Heart right ventricle (tissue), 16 donors: ENCODE measurements around the gene PLEKHN1. TPM values are rescaled to one million over a fixed set of nuclear protein-coding genes. Genes with fewer than 3 reads are reported as not detected.

ENCODE experiments used
- ATAC-seq, 8 donors: fragments of 200-7000 bp; cut with Tn5 transposase; one replicate each; pipeline ENCODE4 v1.9.1; 2020; ENCODE audit warnings: mild to moderate bottlenecking in 8 of 8, moderate library complexity in 8 of 8, moderate number of reproducible peaks in 1 of 8
- DNase-seq, 2 donors: peaks; one replicate each; pipeline ENCODE4 v3.0.0-alpha.2; 2020
- H3K27ac ChIP-seq, 10 donors: fragments of 200-600 bp; sonication (generic) in 2 of 10; one replicate each; pipeline versions ENCODE4 v1.5.0 to v1.8.0; 2020 to 2022; ENCODE audit warnings: mild to moderate bottlenecking in 3 of 10
- H3K27me3 ChIP-seq, 7 donors: fragments of 200-600 bp; one replicate each; pipeline ENCODE4 v1.8.0; 2021 to 2022; ENCODE audit warnings: mild to moderate bottlenecking in 2 of 7
- H3K36me3 ChIP-seq, 9 donors: fragments of 200-600 bp; sonication (generic) in 1 of 9; one replicate each; pipeline versions ENCODE4 v1.5.0 to v1.8.0; 2020 to 2022; ENCODE audit warnings: mild to moderate bottlenecking in 2 of 9
- H3K4me1 ChIP-seq, 9 donors: fragments of 200-600 bp; sonication (generic) in 1 of 9; one replicate each; pipeline versions ENCODE4 v1.5.0 to v1.8.0; 2020 to 2022; ENCODE audit warnings: mild to moderate bottlenecking in 4 of 9
- H3K4me3 ChIP-seq, 10 donors: fragments of 200-600 bp; sonication (generic) in 2 of 10; one replicate each; pipeline versions ENCODE4 v1.5.0 to v1.8.0; 2020 to 2022; ENCODE audit warnings: mild to moderate bottlenecking in 7 of 10, moderate library complexity in 2 of 10
- H3K9me3 ChIP-seq, 11 donors: fragments of 200-600 bp in 10 of 11; sonication (generic) in 2 of 11; one replicate each; pipeline versions ENCODE4 v1.5.0 to v1.8.0; 2013 to 2022; ENCODE audit warnings: mild to moderate bottlenecking in 2 of 11, control low read depth in 1 of 11, moderate library complexity in 1 of 11
- CTCF ChIP-seq, 9 donors: fragments of 200-600 bp; sonication (generic) in 2 of 9; IDR thresholded peaks; one replicate each; pipeline versions ENCODE4 v1.5.0 to v1.8.0; 2021 to 2022; ENCODE audit warnings: antibody characterized with exemption in 9 of 9, mild to moderate bottlenecking in 5 of 9, moderate library complexity in 1 of 9
- WGBS, 2 donors: extraction: QIAGEN DNeasy Blood & Tissue Kit; methylation state at CpG; one replicate each; pipeline ENCODE4 v1.1.7; 2013; ENCODE audit warnings: inconsistent platforms in 1 of 2; 5-methylcytosine and 5-hydroxymethylcytosine counted together
- intact Hi-C, 10 donors: fragments of 100-400 bp; cut with DNase I; formaldehyde crosslinking; loops; one replicate each; pipeline versions ENCODE4 v1.11.1 to v1.14.2; 2022
- polyA plus RNA-seq, 2 donors: library from polyadenylated mRNA; stranded (reverse); fragments of 200-250 nt; gene quantifications; one replicate each; pipeline ENCODE4 v1.2.3, GENCODE V29; 2013
- total RNA-seq, 10 donors: library from RNA; stranded (reverse); fragmentation: NEBNext Ultra II Directional in 3 of 10; extraction: Animal tissue kit (Norgen Biotek cat#: 25700) in 3 of 10; gene quantifications; one replicate each; pipeline versions ENCODE4 v1.2.1 to v1.2.4, GENCODE V29; 2021 to 2023
- donor health status: Arrhythmogenic right ventricular cardiomyopathy.
- donor health status: ischemic (EF 13 %, LVEDD 7.1; RV severe dilation, severe dysfunction).
- donor health status: healthy with polysubstance abuse.
- donor health status: DM: no; HTN: yes; CAD: no.
- donor health status: DM: no; HTN: no; CAD: no.
- donor health status: ischemic (EF 25% LVEDD 6.9; RV normal size, moderate dysfunction).
- donor health status: ischemic (EF 25% LVEDD 5.7; RV mildly dilated, moderate dysfunction).
- donor health status: healthy.
- donor health status: DM: yes; HTN: yes; CAD: no.
- donor health status: Ischemic cardiomyopathy.
- donor health status: ischemic (EF 35%, LVEDD 5.7; RV mildly dilated, moderate dysfunction).
- donor health status: nonischemic (EF 11% LVEDD 7.7; RV severe dilation, severe dysfunction).
- donor health status: DM: yes; HTN: yes; CAD: no.
- donor health status: PGD.
- donor health status: ischemic (EF 29% LVEDD 5.4; RV normal size, mild dysfunction).
- donor health status: nonischemic (EF 23%, LVEDD 6.1; RV moderate dilation, normal function).

PLEKHN1 gene
- total and polyA plus RNA-seq, 12 donors = 0.13 to 0.37 (median 0.29) TPM; not detected in 8

DNA sequence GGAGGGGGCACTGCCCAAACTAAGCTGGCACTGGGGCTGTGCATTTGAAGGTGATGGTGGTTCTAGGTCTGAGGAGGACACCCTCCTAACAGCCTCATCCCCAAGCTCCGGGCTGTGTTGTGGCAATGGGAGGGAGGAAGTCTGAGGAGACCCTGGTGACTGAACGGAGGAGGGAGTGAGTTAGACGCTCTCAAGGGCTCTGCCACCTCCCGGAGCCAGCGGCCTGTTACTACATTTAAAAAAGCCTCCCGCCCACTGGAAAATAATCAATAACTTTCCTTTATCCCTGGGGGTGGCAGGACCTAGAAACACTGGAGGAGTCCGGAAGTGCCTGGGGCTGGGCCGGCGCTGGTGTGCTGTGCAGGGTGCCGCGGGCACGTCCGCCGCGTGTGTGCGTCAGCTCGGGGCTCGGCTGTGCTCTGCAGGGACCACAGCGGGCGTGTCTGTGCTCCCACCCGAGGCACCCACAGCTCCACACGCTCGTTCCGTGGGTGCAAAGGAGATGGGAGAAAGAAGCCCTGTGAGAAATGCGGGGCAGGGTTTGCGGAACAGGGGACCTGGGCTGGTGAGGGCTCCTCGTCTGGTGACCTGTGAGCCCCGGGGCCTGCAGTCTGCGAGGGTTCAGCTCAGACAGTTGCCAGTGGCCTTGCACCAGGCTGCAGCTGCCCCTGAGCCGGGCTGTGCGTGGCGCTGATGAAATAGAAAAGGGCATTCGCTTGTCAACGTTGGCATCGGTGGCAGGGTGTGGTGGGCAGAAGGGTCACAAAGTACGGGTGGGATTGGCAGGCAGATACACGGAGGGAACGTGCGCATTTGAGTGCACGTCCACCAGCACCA lies 37.2 kb upstream of the PLEKHN1 start:
- no peaks in the 10 kb centered on the region for H3K36me3 ChIP-seq
- H3K4me1 ChIP-seq = peaks cover 3 to 18% (median 12%) of the 10 kb centered on the region in 9 donors
- intact Hi-C loops = no loop called here
- no peak overlapping the region for H3K27ac ChIP-seq
- DNase-seq (no peak), ATAC-seq (no peak)
- H3K27me3 ChIP-seq = peaks cover 21 to 89% (median 84%) of the 10 kb centered on the region in 7 donors
- TF ChIP-seq CTCF (IDR thresholded peaks at IDR 0.05) = no peak
- WGBS, 2 donors = 73% methylated on average over 40 of the region's 40 CpGs
- H3K9me3 ChIP-seq = no peaks in the 10 kb centered on the region
- no peak overlapping the region for H3K4me3 ChIP-seq

- DNase-seq (no peak), ATAC-seq (no peak)
- no peak for TF ChIP-seq CTCF (IDR thresholded peaks at IDR 0.05)
- no peak overlapping the region for H3K27ac ChIP-seq
- no peak overlapping the region for H3K4me3 ChIP-seq
- peaks cover 18 to 85% (median 78%) of the 10 kb centered on the region in 7 donors for H3K27me3 ChIP-seq
- 83 to 86% methylated on average over 40 of the region's 40 CpGs for WGBS, 2 donors
- intact Hi-C loops = no loop called here
- peaks cover 0 to 14% (median 7%) of the 10 kb centered on the region in 9 donors for H3K4me1 ChIP-seq
- no peaks in the 10 kb centered on the region for H3K36me3 ChIP-seq
- no peaks in the 10 kb centered on the region for H3K9me3 ChIP-seq
These were observed 36.3 kb upstream of the PLEKHN1 start for GRCh38 chr1:929712-930632.

GRCh38 chr1:930633-931138 lies 35.6 kb upstream of the PLEKHN1 start:
- H3K27ac ChIP-seq = no peak overlapping the region
- peaks cover 25 to 87% (median 78%) of the 10 kb centered on the region in 7 donors for H3K27me3 ChIP-seq
- H3K4me3 ChIP-seq = no peak overlapping the region
- H3K4me1 ChIP-seq = peaks cover under 1 to 16% (median 9%) of the 10 kb centered on the region in 9 donors
- ATAC-seq (no peak), DNase-seq (no peak)
- intact Hi-C loops = no loop called here
- 70 to 72% methylated on average over 18 of the region's 18 CpGs for WGBS, 2 donors
- H3K36me3 ChIP-seq = no peaks in the 10 kb centered on the region
- no peaks in the 10 kb centered on the region for H3K9me3 ChIP-seq
- TF ChIP-seq CTCF (IDR thresholded peaks at IDR 0.05) = no peak
